AG10803 (cell line): Measurements from ENCODE around the gene CLCA2.
A peak's percentile ranks its signal among the peaks of the same experiment; 100 is the strongest.

ENCODE experiments used
- DNase-seq: peaks from one replicate; pipeline ENCODE4 v3.0.0; 2010; ENCODE audit warnings: low read depth
- H3K4me3 ChIP-seq: 2 replicates; pipeline ENCODE4 v1.5.1; 2011; ENCODE audit warnings: mild to moderate bottlenecking, low read length, control low read depth
- CTCF ChIP-seq: conservative IDR thresholded peaks from 2 replicates; pipeline ENCODE4 v1.5.1; 2011; ENCODE audit warnings: mild to moderate bottlenecking, low read length, control low read depth, inconsistent platforms

The CLCA2 gene

GRCh38 chr1:86470859-86471258, 46.9 kb downstream of the CLCA2 start:
- H3K4me3 ChIP-seq = no peak overlapping the region
- no peak for TF ChIP-seq CTCF

GRCh38 chr1:86471291-86471690, 47.3 kb downstream of the CLCA2 start:
- peak; percentile 11 for DNase-seq
- TF ChIP-seq CTCF = no peak
- H3K4me3 ChIP-seq = no peak overlapping the region

More at GRCh38 chr1:86470859-86471258, 46.9 kb downstream of the CLCA2 start:
- DNase-seq = no peak

GRCh38 chr1:86472152-86472551, 48.2 kb downstream of the CLCA2 start:
- DNase-seq = no peak
- H3K4me3 ChIP-seq = no peak overlapping the region
- no peak for TF ChIP-seq CTCF

- no peak for TF ChIP-seq CTCF
- DNase-seq = no peak
- no peak overlapping the region for H3K4me3 ChIP-seq
These were observed 48.8 kb downstream of the CLCA2 start for GRCh38 chr1:86472767-86473166.

- no peak for DNase-seq
- H3K4me3 ChIP-seq = no peak overlapping the region
- no peak for TF ChIP-seq CTCF
These were observed 53.3 kb downstream of the CLCA2 start for GRCh38 chr1:86477256-86477655.

GRCh38 chr1:86477682-86478081, 53.7 kb downstream of the CLCA2 start:
- DNase-seq = no peak
- H3K4me3 ChIP-seq = no peak overlapping the region
- TF ChIP-seq CTCF = no peak

- DNase-seq = no peak
- H3K4me3 ChIP-seq = no peak overlapping the region
- no peak for TF ChIP-seq CTCF
These were observed 54.6 kb downstream of the CLCA2 start for GRCh38 chr1:86478416-86479156.
